IMR-90 (cell line): ENCODE results near the gene JMJD1C.

Source experiments
- BHLHE40 ChIP-seq: fragments of 150-350 bp; IDR thresholded peaks from 2 replicates; pipeline ENCODE4 v1.6.1; 2016; ENCODE audit warnings: mild to moderate bottlenecking, low read depth, low read length
- MXI1 ChIP-seq: IDR thresholded peaks from 2 replicates; pipeline ENCODE4 v1.6.1; 2012; ENCODE audit warnings: low read depth, mild to moderate bottlenecking, low read length, moderate library complexity, borderline replicate concordance
- TF ChIP-seq, protein P1 (sequence below): conservative IDR thresholded peaks from 2 replicates; pipeline ENCODE4 v1.5.1; 2012; ENCODE audit warnings: mild to moderate bottlenecking, low read depth, low read length, improper control_type of control experiment

DNA sequence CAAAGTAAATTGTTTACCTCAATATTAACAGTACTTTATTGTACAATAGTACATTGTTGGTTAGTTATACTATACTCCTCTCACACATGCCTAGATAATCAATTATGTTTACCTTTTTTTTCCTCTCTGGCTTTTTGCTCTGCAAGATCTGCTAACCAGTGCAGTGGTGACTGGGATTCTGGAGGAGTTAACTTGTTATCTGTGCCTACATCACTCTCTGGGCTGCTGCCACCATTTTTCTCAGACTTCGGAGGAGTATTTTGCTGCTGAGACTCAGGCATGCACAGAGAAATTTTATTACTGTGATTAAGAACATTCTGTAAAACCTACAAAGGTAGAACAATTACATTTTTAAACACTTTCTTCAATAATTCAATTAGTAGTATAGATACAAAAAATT is 273.0 kb downstream of the JMJD1C start:
- TF ChIP-seq, protein P1, sequence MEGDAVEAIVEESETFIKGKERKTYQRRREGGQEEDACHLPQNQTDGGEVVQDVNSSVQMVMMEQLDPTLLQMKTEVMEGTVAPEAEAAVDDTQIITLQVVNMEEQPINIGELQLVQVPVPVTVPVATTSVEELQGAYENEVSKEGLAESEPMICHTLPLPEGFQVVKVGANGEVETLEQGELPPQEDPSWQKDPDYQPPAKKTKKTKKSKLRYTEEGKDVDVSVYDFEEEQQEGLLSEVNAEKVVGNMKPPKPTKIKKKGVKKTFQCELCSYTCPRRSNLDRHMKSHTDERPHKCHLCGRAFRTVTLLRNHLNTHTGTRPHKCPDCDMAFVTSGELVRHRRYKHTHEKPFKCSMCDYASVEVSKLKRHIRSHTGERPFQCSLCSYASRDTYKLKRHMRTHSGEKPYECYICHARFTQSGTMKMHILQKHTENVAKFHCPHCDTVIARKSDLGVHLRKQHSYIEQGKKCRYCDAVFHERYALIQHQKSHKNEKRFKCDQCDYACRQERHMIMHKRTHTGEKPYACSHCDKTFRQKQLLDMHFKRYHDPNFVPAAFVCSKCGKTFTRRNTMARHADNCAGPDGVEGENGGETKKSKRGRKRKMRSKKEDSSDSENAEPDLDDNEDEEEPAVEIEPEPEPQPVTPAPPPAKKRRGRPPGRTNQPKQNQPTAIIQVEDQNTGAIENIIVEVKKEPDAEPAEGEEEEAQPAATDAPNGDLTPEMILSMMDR = no peak
- TF ChIP-seq BHLHE40 = no peak
- no peak for TF ChIP-seq MXI1
